Body of pancreas (tissue), 4 donors: ENCODE measurements around the gene CCDC33. TPM values are rescaled to one million over a fixed set of nuclear protein-coding genes. Genes with fewer than 3 reads are reported as not detected.

Experiments
- ATAC-seq: fragments of 150-250 bp; one replicate; pipeline ENCODE4 v1.9.1; 2016
- DNase-seq, 4 donors: peaks; one replicate each; pipeline ENCODE4 v3.0.0-alpha.2; 2019
- H3K27ac ChIP-seq, 4 donors: fragments of 200-600 bp; sonication (generic); 1 replicate in 3 of 4; 2 replicates in 1 of 4; pipeline versions ENCODE4 v1.5.1 to v1.6.1; 2016 to 2019; ENCODE audit warnings: mild to moderate bottlenecking in 1 of 4, mixed read lengths in 1 of 4, moderate library complexity in 1 of 4
- H3K27me3 ChIP-seq, 2 donors: fragments of 200-600 bp; sonication (generic); one replicate each; pipeline ENCODE4 v1.6.0; 2016; ENCODE audit warnings: mild to moderate bottlenecking in 1 of 2
- H3K36me3 ChIP-seq, 2 donors: fragments of 200-600 bp; sonication (generic); replicated peaks in 1 of 2; 2 replicates each; pipeline ENCODE4 v1.5.1; 2016; ENCODE audit warnings: low read depth in 2 of 2; ENCODE audit not compliant: insufficient read depth in 1 of 2
- H3K4me1 ChIP-seq: fragments of 200-600 bp; sonication (generic); one replicate; pipeline ENCODE4 v1.6.0; 2016
- H3K4me3 ChIP-seq, 2 donors: fragments of 200-600 bp; sonication (generic); 1 replicate in 1 of 2; 2 replicates in 1 of 2; pipeline ENCODE4 v1.5.1; 2016 to 2019
- H3K9me3 ChIP-seq, 3 donors: fragments of 200-600 bp; sonication (generic); 1 replicate in 2 of 3; 2 replicates in 1 of 3; pipeline ENCODE4 v1.5.1; 2016
- CTCF ChIP-seq, 7 experiments: fragments of 450-650 bp in 4 of 7; fragments of 200-600 bp in 3 of 7; sonication (generic) in 3 of 7; IDR thresholded peaks; one replicate each; pipeline ENCODE4 v1.5.1; 2016 to 2019; ENCODE audit warnings: antibody characterized with exemption in 7 of 7
- POLR2A ChIP-seq, 3 donors: fragments of 450-650 bp; IDR thresholded peaks; one replicate each; pipeline ENCODE4 v1.6.1; 2016; ENCODE audit warnings: antibody characterized with exemption in 3 of 3, mild to moderate bottlenecking in 2 of 3
- WGBS, 2 donors: methylation state at CpG; one replicate each; pipeline ENCODE4 v1.1.5; 2017; 5-methylcytosine and 5-hydroxymethylcytosine counted together
- intact Hi-C: fragments of 100-400 bp; cut with DNase I; formaldehyde crosslinking; loops from one replicate; pipeline ENCODE4 v1.15.1; 2023
- total RNA-seq, 2 donors: library from RNA; depleted of rRNA; stranded (reverse); fragments of >200 nt; gene quantifications; one replicate each; pipeline ENCODE4 v1.1.0, GENCODE V29; 2016

Gene CCDC33
- total RNA-seq, 2 donors from 2014 or later: not detected

DNA sequence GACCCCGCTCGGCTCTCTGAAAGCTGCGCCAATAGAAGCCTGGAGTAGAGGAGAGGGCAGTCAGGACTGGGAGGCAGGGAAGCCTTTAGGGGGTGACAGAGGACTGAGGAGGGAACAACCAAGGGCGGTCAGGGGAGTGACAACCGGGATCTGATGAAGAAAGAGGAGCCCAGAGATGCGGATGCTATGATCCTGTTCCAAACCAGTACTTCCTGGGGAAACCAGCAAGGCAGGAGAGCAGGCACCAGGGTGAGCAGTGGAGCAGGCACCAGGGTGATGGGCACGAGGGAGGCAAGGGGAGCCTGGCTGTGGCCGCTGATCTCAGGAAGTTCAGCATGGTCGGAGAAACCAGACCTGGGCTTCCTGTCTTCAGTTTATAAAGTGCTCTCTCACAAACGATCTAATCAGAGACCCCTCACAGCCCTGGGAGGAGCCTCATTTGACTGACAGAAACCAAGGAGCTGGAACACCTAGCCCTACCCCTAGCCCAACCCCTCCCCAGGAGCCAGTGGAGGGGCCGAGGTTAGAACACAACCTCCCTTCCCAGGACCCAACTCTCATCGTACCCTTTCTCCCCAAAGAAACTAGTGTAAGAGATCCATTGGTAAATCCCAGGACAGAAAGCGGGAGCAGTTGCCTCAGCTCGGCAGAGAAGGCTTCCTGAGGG lies 34.9 kb downstream of the CCDC33 start:
- TF ChIP-seq CTCF (IDR thresholded peaks at IDR 0.05): no peak
- no peak for TF ChIP-seq POLR2A (IDR thresholded peaks at IDR 0.05)
- WGBS, 2 donors: 32 to 43% methylated on average over 13 to 14 of the region's 14 CpGs

DNA sequence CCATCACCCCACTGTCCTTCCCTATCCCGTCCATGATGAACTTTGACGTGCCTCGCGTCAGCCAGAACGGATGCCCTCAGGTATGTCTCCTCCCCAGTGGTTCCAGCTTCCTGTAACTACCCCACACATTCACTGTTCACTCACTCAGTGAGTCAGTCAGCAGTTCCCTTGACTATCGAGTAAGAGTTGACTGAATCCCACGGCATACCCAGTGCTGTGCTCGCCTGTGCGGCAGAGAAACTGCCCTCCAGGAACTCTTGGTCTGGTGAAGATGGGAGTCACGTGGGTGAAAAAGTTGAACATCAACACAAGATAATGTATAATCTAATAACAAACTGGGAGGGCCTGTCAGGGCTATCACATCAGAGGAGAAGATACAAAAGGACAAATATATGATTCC lies 36.7 kb downstream of the CCDC33 start:
- intact Hi-C loops: no loop called here
- no peaks in the 10 kb centered on the region for H3K36me3 ChIP-seq
- H3K27me3 ChIP-seq: no peaks in the 10 kb centered on the region
- DNase-seq: no peak
- ATAC-seq: no peak
- no peak overlapping the region for H3K4me3 ChIP-seq
- TF ChIP-seq POLR2A (IDR thresholded peaks at IDR 0.05) (no peak), CTCF (IDR thresholded peaks at IDR 0.05) (no peak)
- WGBS, 2 donors: 75 to 80% methylated on average over 5 to 10 of the region's 10 CpGs
- no peaks in the 10 kb centered on the region for H3K4me1 ChIP-seq
- no peaks in the 10 kb centered on the region for H3K9me3 ChIP-seq
- no peak overlapping the region for H3K27ac ChIP-seq

More for the DNA sequence above, 34.9 kb downstream of the CCDC33 start:
- Histone ChIP-seq H3K27ac (no peak overlapping the region), H3K36me3 (no peaks in the 10 kb centered on the region), H3K4me1 (no peaks in the 10 kb centered on the region), H3K4me3 (no peak overlapping the region), H3K9me3 (no peaks in the 10 kb centered on the region), H3K27me3 (no peaks in the 10 kb centered on the region)
- ATAC-seq: no peak
- DNase-seq: no peak
- intact Hi-C loops: no loop called here

DNA sequence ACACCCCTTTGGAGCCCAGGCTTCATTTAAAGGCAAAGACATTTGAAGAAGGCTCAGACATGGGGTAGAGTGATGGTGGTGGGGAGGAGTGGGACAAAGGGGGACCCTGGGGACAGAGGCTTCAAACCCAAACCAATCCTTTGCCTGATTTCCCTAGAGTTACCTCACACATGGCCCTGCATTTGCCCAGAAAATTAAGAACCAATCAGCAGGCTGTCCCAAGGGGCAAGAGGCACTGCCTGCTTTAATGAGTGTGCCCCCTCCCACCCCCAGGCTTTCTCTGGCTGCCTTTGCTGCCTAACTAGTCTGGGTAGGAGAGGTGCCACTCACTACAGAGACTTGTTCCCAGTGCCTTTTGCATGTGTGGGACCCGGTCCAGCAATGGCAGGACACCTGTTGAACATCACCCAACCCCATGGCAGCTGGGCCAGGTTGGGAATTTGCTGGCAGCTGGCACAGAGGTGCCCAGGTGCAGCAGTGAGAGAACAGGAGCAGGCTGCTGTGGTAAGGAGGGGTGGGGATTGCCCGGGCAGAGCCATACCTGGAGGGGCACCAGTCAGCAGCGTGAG lies 38.4 kb downstream of the CCDC33 start:
- no peak overlapping the region for H3K4me3 ChIP-seq
- no peak overlapping the region for H3K27ac ChIP-seq
- ATAC-seq: no peak
- TF ChIP-seq POLR2A (IDR thresholded peaks at IDR 0.05) (no peak), CTCF (IDR thresholded peaks at IDR 0.05) (no peak)
- no peaks in the 10 kb centered on the region for H3K36me3 ChIP-seq
- 37 to 80% methylated on average over 2 of the region's 3 CpGs for WGBS, 2 donors
- intact Hi-C loops: no loop called here
- H3K4me1 ChIP-seq: no peaks in the 10 kb centered on the region
- no peaks in the 10 kb centered on the region for H3K27me3 ChIP-seq
- H3K9me3 ChIP-seq: no peaks in the 10 kb centered on the region
- DNase-seq: no peak

DNA sequence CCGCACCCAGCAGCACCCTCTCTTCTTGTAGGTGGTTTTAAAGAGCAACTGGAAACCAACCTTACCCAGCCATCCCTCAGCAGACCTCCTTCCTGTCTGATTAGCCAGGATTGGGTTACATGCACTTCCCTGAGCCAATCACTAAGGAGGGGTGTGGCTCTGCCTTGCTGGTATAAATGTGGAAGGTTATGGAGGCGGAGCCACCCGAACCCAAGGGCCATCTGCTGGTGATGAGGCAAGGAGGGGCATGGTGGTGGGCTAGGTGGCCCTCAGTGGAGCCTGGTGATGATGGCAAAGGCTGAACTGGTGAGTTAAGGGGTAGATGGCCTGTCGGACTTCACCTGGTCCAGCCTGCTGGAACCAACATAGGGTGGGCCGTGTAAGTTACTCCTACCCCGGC lies 39.8 kb downstream of the CCDC33 start:
- H3K27ac ChIP-seq: no peak overlapping the region
- no peak for TF ChIP-seq CTCF (IDR thresholded peaks at IDR 0.05)
- intact Hi-C loops: no loop called here
- no peaks in the 10 kb centered on the region for H3K4me1 ChIP-seq
- H3K4me3 ChIP-seq: no peak overlapping the region
- DNase-seq (no peak), ATAC-seq (no peak)
- WGBS, 2 donors: 81 to 90% methylated on average over 3 to 6 of the region's 6 CpGs
- H3K9me3 ChIP-seq: no peaks in the 10 kb centered on the region
- H3K27me3 ChIP-seq: peaks cover 0 to 4% of the 10 kb centered on the region in 2 donors
- no peaks in the 10 kb centered on the region for H3K36me3 ChIP-seq

DNA sequence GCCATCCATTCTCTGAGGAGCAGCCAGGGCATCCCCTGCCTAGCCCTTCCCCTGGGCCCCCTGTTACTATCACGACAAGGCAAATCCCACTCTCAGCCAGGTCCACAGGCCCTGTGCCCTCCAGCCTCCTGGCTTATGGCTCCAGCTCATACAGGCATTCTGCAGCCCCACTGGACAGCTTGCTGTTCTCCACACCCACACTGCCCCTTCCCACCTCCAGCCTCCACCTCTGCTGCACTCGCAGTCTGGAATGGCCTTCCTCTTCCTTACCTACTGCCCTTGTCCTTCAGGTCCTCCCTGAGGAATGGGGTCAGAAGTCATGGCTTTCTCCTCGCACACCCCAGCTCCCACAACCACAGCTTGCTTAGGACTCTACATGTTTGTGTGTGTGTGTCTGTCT lies 40.4 kb downstream of the CCDC33 start:
- DNase-seq (no peak), ATAC-seq (no peak)
- H3K9me3 ChIP-seq: no peaks in the 10 kb centered on the region
- no peaks in the 10 kb centered on the region for H3K36me3 ChIP-seq
- H3K4me1 ChIP-seq: no peaks in the 10 kb centered on the region
- TF ChIP-seq CTCF (IDR thresholded peaks at IDR 0.05) (no peak), POLR2A (IDR thresholded peaks at IDR 0.05) (no peak)
- H3K27ac ChIP-seq: no peak overlapping the region
- intact Hi-C loops: no loop called here
- peaks cover 0 to 5% of the 10 kb centered on the region in 2 donors for H3K27me3 ChIP-seq
- H3K4me3 ChIP-seq: no peak overlapping the region
- WGBS, 2 donors: 51 to 65% methylated on average over 3 of the region's 3 CpGs
